Activated naive CD4-positive, alpha-beta T cell treated with anti-CD3 and anti-CD28 coated beads, Interleukin-2, amount 50 U/mL, for 16 hours (primary cell): ENCODE measurements around the gene USP2.

Experiments
- DNase-seq: peaks from one replicate; pipeline ENCODE4 v3.0.0-alpha.2; 2020

The USP2 gene

DNA sequence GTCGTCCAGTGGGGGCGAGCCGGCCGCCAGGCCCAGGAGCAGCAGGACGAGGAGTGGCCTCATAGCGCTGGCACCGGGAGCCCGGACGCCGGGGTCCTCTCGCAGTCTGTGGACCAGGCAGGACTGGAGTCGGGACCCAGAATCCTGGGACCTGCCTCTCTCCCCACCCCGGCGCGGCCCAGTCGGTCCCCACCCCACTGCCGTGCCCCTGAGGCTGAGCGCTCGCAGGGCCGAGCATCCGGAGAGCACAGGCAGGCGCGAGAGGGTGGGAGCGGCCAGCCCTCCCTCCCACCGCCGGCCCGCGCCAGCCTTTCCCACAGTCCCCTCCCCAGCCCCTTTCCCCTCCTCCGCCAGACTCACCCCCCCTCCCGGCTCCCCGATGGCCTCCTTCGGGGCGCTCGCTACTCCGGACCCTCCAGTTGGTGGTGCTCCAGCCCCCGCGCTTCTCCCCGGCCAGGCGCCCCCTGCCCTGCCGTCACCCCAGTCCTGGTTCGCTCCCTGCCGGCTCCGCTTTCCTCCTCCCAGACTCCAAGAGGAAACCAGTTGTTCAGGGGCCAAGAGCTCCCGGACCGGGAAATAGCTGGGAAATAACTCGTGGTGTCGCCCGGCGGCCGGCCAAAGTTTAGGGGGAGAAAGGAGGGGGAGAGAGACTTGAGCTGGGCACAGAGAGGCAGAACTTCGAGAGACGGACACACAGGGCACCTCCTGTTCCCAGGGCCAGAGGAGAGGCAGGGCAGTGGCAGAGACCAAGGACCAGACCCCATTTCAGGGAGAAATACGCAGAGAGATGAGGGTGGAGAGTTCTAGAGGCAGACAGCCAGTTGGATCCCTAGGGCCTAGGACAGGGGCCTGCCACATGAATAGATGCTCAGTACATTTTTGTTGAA is 40.9 kb downstream of the USP2 start, which contains the start of gene C1QTNF5:
Gene C1QTNF5, minus strand, starts transcription at position 549 of the 887 bp plus-strand sequence. Its CDS starts 486 bp downstream, at position 63.
- DNase-seq = no peak

DNA sequence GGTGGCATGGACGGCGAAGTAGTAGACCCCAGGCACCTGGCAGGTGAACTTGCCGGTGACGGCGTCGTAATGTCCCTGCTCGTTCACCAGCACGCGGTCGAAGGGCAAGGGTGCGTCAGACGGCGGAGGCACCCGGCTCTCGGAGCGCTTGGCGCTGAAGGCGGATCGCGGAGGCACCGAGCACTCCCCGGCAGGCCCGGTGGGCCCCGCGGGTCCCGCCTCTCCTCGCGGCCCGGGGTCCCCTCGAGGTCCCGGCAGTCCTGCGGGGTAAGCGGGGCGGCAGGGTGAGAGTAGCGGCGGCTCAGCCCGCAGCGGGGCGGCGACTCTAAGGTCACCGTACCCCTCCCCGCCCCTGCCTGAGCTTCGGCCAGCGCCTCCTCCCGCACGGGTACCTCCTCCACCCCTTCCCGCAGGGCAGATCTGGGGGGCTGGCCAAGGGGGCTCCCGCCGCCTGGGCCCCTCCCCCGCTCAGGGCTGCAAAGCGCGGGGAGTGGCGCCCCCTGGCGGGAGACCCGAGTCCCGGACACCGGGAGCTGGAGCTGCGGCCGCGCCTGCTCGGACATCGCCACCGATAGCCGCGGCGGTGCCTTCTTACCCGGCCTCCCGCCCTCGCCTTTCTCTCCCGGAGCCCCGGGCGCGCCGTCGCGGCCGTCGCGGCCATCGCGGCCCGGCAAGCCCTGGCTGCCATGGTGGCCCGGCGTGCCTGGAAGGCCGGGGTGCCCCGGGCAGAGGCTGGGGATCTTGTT is 41.7 kb downstream of the USP2 start:
- DNase-seq = peak; percentile 42

DNA sequence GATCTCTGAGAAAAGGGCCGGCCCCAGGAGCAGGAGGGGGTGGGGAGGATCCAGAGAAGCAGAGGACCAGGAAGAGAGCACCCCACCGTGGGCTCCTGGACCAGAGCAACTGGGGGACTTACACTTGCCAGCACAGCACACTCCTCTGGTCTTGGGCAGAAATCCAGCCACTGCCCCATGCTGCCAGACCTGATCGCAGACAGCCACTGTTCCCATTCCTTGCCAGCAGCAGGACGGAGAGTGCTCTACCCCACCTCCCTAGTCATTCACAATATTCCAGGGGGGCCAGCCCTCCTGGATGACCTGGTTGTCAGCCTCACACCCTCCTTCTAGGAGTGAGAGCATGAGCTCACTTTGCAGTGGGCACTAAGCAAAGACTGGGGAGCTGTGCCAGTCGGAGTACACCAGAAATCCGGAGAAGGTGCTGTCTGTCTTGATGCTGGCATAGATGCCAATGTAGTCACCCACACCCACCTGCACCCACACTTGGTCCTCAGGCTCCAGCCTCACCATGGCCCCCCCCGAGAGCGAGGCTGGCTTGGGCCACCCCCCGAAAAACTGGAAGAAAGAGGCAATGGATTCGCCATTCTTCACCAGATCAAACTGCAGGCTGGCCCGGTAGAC is 42.4 kb downstream of the USP2 start:
- DNase-seq = no peak

DNA sequence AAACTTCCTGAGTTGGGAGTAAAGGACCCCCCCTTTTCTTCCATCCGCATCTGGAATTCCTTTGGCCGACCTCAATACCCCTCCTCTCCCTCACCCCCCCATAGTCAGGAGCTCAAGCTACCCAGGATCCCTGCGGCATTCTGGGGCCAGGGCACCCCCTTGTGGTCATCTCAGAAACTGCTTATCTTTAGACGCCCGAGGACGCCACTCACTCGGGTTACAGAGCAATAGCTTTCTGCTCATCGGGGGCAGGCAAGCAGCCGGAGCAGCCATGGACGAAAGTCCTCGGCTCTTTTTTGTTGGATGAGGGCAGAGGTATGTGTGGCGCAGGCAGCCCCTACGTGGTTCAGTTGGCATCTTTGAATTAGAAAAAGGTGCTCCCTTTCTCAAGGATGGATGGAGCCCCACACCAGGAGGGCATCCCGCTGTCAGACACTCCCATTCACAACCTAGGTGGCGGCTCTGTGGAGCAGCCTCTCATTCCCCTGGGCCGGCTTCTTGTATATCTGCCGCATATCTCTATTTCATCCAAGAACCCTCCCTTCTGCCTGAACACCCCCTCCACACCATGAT is 43.1 kb downstream of the USP2 start:
- peak; percentile 69 for DNase-seq

DNA sequence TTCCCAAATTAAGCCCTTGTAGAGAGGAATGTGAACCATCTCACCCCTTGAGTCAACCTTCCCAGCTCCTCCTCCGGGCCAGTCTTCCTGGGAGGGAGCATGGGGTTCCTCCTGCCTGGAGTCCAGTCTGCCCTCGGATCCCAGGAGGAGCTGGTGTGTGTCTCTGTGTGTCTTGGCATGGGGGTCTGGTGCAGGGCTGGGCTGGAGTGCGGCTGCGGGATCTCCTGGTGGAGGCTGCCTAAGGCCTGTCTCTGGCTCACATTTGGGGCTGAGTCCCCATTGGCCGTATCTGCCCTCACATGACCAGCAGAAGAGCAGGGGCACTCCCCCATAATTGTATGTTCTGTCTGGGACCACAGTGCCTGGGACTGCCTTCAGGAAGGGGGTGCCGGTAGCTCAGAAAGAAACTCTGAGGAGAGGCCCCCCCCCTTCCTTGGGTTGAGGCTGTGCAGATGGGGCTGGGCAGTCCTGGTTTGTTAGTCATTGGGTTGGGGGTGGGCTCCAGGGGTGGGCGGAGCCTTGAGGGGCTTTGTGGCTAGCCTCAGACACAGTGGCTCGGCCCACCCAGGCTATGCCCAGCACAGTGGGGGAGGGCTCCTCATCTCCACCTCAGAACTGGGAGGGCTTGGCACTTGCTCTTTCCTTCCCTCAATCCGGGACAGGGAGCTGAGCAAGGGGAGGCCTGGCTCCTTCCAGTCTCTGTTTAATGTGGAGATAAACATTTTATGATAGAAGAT is 43.7 kb downstream of the USP2 start:
- DNase-seq = no peak

DNA sequence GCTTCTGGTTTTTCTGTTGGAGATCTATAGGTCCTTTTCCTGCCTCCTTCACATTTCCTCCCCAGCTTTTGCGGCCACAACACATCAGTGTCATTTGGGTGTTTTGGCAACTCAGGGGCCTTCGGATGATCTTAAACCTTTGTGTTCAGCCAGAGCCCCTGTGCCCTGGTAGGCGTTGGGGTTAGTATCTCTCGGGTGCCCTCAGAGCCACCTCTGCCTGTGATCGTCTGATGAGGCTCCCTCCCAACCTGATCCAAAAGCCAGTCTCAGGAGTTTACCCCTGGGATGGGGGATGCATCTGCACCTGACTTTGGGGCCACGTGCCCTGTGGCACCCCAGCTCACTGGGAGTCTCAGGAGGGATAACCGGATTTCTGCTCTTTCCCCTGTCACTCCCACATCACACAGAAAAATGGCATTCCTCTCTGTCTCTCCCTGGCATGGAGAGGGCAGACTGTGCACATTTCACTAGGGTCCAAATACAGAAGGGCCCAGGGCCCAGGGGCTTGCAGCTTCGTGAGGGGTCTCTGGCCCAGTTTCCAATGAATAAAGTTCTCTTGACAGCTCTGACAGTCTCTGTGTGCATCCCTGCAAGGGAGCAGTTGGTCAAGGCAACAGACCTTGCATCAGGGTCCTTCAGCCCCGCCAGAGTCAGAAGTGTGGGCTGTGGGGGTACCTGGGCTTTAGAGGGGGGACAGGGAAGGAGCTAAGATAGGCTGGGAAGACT is 44.6 kb downstream of the USP2 start:
- DNase-seq = no peak

DNA sequence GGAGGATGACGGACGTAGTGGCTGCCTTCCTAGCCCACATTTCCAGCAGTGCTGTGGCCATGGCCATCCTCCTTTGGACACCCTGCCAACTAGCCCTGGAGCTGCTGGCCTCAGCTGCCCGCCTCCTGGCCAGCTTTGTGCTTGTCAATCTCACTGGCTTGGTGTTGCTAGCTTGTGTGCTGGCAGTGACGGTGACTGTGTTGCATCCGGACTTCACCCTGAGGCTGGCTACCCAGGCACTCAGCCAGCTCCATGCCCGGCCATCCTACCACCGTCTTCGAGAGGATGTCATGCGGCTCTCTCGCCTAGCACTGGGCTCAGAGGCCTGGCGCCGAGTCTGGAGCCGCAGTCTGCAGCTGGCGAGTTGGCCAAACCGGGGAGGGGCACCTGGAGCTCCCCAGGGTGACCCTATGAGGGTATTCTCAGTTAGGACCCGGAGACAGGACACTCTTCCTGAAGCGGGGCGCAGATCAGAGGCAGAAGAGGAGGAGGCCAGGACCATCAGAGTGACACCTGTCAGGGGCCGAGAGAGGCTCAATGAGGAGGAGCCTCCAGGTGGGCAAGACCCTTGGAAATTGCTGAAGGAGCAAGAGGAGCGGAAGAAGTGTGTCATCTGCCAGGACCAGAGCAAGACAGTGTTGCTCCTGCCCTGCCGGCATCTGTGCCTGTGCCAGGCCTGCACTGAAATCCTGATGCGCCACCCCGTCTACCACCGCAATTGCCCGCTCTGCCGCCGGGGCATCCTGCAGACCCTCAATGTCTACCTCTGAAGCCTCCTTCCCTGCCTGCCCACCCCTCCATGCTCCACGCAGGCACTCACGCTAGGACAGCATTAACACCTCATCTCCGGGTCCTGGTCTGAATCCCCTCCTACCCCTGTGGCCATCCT is 45.6 kb downstream of the USP2 start:
- no peak for DNase-seq

DNA sequence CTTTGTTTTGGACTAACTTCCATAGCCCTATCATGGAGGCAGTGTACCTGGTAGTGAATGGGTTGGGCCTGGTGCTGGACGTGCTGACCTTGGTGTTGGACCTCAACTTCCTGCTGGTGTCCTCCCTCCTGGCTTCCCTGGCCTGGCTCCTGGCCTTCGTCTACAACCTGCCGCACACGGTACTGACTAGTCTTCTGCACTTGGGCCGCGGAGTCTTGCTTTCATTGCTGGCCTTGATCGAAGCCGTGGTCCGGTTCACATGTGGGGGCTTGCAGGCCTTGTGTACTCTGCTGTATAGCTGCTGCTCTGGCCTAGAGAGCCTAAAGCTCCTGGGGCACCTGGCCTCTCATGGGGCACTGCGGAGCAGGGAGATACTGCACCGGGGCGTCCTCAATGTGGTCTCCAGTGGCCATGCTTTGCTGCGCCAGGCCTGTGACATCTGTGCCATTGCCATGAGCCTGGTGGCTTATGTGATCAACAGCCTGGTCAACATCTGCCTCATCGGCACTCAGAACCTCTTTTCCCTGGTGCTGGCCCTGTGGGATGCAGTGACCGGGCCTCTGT is 46.3 kb downstream of the USP2 start:
- no peak for DNase-seq

DNA sequence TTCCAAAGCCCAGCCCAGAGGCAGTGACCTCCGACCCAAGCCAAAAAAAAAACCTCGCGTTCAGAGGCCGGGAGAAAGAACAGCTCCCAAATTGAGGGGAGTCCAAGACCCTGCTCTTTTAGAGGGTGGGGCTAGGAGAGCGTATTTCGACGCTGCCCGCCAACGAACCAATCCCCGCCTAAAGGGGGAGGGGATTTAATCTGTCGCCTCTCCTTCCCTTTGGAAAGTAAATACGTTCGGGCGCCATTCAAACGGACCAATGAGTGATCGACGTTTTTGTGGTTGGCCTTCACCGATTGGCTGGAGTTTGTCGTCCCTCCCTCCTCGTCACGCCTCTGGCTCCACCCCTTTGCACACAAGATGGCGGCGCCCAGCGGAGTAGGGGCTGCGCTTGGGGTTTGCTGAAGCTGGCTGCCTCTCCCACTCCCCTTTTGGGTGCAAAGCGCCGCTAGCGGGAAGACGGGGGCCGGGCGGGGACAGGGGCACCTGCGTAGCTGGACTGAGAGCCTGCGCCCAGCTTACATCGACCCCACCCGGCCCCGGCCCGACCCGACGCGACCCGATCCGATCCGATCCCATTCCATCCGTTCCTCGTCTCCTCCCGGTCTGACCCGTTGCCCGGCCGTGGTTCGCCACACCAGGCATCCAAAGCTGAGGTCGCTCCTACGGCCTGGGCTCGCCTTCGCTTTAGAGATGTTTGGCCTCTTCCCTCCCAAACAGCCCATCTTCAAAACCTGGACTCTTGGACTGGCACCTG is 47.1 kb downstream of the USP2 start, which contains the start of gene RNF26:
Gene RNF26, plus strand, starts transcription at position 354 of the 757 bp plus-strand sequence. CDS start 596 bp downstream, outside the sequence.
- peak; percentile 92 for DNase-seq

DNA sequence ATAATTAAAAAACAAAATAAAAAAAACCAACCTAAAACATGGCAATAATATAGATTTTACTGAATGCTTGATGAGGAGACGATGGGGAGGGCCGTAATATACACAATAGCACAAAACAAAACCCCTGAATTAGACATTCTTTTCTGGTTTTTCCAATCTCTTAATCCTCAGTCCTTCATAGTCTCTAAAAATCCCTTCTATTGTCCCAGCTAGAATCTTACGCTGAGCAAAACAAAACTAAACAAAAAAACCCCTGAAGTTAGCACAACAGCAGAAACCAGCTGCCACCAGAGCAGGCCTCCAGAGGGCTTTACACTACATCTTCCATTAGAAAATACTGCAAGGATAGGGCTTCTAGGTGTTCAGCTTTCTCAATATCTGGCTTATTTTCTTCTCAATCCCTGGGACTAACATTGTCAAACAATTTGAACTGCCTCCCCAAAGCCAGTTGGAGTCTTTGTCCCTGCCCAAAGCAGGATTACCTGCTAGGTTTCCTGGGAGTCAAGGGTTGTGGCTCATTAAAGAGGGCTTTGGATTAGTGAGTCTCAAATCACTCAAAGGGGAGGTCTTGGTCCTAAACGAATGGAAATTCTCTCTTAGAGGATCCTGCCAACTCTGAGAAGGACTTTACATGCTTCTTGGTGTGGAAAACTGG is 49.3 kb downstream of the USP2 start:
- no peak for DNase-seq

DNA sequence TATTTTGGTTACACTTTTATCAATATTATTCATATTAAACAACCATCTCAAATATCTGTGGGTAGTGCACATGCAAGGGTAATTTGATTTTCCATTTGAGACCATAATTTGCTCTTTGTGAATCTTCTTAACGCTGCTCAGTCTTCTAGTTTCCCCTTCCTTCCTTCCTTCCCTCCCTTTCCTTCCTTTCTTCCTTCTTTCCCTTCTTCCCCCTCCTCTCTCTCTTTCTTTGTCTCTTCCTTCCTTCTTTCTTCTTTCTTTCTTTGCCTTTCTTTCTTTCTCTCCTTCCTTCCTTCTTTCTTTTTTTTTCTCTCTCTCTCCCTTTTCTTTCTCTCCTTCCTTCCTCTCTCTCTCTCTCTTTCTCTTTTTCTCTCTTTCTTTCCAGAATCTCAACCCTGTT is 51.3 kb downstream of the USP2 start:
- no peak for DNase-seq

DNA sequence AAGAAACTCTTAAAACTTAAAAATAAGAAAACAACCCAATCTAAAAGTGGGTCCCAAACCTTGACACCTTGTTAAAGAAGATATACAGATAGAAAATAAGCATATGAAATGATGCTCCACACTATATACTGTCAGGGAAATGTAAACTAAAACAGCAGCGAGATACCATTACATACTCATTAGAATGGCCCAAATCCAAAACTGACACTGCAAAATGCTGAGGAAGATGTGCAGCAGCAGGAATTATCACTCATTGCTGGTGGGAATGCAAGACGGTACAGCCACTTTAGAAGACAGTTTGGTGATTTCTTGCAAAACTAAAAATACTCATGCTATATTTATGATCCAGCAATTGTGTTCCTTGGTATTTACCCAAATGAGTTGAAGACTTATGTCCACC is 52.2 kb downstream of the USP2 start:
- DNase-seq = no peak

DNA sequence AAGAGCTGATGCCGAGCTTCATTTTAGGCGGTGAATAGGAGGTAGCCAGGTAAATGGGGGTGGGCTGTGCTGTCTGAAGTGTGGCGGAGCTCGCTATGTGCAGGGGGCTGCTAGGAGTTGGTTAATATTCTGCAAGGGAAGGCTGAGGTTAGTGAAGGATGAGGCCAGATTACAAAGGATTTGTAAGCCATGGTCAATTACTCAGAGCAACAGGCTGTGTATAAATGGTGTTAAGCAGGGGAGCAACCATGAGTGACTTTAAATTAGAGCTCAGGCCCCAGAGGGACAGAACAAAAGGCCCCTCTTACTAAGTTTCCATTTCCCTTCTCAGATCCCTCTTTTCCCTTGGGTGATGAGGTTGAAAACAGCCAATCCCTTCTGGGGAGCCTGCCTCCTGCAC is 57.3 kb downstream of the USP2 start:
- DNase-seq = no peak

DNA sequence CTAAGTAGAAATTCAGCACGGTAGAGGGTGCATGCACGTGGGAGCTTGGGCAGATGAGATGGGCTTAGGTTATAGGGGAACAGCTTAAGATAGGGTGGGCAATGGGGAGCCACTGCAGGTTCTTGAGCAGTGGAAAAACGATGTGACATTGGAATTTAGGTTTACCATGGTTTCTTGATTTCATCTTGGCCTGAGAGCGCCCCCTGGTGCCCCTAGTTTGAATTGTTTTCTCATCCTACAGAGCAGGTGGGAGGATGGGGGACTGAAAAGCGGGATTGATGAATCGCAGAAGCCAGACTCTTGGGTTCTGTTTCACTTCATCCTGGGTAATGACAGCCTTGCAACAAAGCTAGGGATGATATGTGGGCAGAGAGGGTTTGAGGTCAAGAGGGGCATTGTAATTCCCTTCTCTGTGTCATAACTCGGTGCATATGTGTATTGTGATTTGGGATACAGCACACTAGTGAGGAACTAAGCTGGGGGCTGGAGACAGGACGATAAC is 57.9 kb downstream of the USP2 start:
- peak; percentile 79 for DNase-seq

DNA sequence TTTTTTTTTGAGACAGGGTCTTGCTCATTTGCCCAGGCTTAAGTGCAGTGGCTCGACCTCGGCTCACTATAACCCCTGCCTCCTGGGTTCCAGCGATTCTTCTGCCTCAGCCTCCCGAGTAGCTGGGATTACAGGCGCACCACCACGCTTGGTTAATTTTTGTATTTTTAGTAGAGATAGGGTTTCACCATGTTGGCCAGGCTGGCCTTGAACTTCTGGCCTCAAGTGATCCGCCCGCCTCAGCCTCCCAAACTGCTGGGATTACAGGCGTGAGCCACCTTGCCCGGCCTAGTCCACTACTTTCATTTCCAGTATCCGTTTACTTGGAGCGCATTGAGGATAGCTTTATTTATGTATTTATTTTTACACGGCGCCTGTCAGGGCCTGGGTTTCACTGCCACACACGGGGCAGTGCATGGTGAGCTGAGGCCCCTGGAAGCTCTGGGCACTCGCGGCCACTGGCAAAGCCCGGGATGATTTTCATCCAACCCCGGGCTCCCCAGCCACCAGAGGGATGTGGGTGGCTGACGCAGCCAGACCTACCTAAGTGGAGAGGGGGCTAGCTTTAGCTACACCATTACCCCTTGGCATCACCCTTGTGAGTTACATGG is 58.5 kb downstream of the USP2 start:
- DNase-seq = no peak

DNA sequence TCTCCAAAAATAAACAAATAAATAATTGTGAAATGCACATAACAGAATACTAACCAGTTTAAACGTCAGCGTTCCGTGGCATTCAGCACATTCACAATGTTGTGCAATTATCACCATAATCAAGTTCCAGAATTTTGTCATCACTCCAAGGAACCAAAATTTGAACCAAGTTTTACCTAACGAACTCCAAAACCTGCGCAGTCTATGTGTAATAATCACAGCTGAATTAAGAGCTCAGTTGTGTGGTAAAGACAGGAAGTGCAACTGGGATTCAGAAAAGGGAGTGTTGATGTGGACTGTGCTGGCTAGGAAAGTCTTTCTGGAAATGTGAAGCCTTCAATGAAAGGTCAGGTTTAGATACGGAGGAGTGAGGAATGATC is 59.1 kb downstream of the USP2 start:
- no peak for DNase-seq

DNA sequence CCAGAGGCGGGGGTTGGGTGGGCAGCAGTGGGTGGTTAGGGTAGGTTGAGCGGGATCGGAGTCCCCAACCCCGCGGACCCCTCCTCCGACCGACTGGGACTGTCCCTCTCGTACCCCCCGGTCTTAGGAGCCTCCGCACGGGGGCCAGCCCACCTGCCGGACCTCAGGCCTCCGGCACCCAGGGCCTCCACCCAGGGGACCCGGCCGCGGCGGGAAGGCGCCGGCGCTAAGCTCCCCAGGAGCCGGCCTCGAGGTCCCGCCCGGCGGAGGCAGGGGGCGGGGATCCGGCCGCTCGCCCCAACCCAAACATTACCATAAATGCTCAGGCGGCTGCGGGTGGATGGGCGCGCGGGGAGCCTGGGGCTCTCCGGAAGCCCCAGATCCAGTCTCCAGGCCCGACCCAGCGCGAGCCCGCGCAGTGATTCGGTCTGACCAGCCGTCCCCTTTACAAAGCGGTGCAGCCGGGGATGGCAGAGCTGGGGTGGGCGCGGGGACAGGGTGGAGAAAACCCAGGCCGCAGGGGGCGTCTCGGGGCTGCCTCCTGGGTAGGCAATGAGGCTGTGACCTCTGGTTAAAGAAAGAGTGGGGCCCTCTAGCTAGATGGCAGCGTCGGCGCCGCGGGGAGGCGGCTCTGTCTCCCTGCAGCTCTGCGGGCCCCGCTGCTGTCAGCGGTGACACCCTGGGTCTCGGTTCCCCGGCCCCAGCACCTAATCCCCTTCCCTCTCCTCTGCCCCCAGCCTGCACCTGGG is 60.5 kb downstream of the USP2 start:
- peak; percentile 43 for DNase-seq
